Measurements from ENCODE around the gene SLIT3. TPM values are rescaled to one million over a fixed set of nuclear protein-coding genes. Genes with fewer than 3 reads are reported as not detected.

Gene SLIT3
- total and polyA plus RNA-seq, 9 of the 15 experiments (the other 6 are each of a cell fraction or from before 2014, with no cell fraction given), result 0.01 to 0.04 TPM; not detected in 7

GRCh38 chr5:169219351-169219750 is 81.6 kb downstream of the SLIT3 start:
- Histone ChIP-seq H3K9ac (ENCODE audit: insufficient read depth in 1 of 2, low read depth in 2 of 2, low read length in 2 of 2) (no peak overlapping the region), H4K20me1 (replicated peaks; ENCODE audit: control insufficient read depth, insufficient read depth, low read length) (no peaks in the 10 kb centered on the region), H3K27me3 (ENCODE audit: control insufficient read depth in 2 of 2, insufficient read depth in 2 of 2, low read length in 2 of 2) (peaks cover 0 to 3% of the 10 kb centered on the region in 2 experiments; a peak in 2 of 5 replicates), H3K4me1 (replicated peaks in 1 of 2; ENCODE audit: control insufficient read depth in 2 of 2, insufficient read depth in 2 of 2, low read length in 2 of 2) (no peaks in the 10 kb centered on the region), H3K4me2 (ENCODE audit: insufficient read depth, low read length) (no peak overlapping the region), H3K9me3 (replicated peaks; ENCODE audit: control insufficient read depth, insufficient read depth, low read depth, low read length) (no peaks in the 10 kb centered on the region), H3K9me1 (ENCODE audit: control insufficient read depth, insufficient read depth, low read length) (no peaks in the 10 kb centered on the region), H3K36me3 (ENCODE audit: control insufficient read depth, insufficient read depth, low read length) (no peaks in the 10 kb centered on the region), H3K27ac (ENCODE audit: extremely low read depth, low read depth, low read length) (no peak overlapping the region), H2AFZ (ENCODE audit: low read depth, low read length) (no peak overlapping the region), H3K79me2 (ENCODE audit: control insufficient read depth, insufficient read depth, low read length) (no peaks in the 10 kb centered on the region), H3K4me3 (no peak overlapping the region)
- ChIA-PET POLR2A (interaction anchor here (0.6 kb wide), 1 partner anchor 24 kb away, joined by 3 read pairs; no protein-coding TSS in a partner anchor), CTCF (ENCODE audit: low intra/inter-chr PET ratio) (no interaction called here)
- intact Hi-C loops (cut with micrococcal nuclease) (no loop called here), in situ Hi-C loops (cut with MboI) (no loop called here)
- DNase-seq (ENCODE audit: extremely low read depth in 1 of 4, low spot score in 3 of 4), result no peak
- FAIRE-seq, result no peak
- no TSS peak for BruUV-seq (replicated peaks)
- no peak for ATAC-seq
- 0% methylated on average over 5 of the region's 5 CpGs for WGBS (ENCODE audit: insufficient coverage, low coverage, missing lambda C conversion rate)
- TF ChIP-seq KLF16 (IDR thresholded peaks at IDR 0.05), result no peak
- TF ChIP-seq MEF2A (IDR thresholded peaks at IDR 0.05; ENCODE audit: control insufficient read depth, low read depth, low read length), result no peak
- TF ChIP-seq NELFE (IDR thresholded peaks at IDR 0.05; ENCODE audit: insufficient read depth, insufficient read length), result no peak
- no peak for TF ChIP-seq PTRF (tag; IDR thresholded peaks at IDR 0.05)
- TF ChIP-seq KHSRP (IDR thresholded peaks at IDR 0.05), result no peak
- no peak for TF ChIP-seq CEBPB (tag; IDR thresholded peaks at IDR 0.05)
- TF ChIP-seq RNF219 (CRISPR knock-in tag; IDR thresholded peaks at IDR 0.05), result no peak
- no peak for TF ChIP-seq NFYB (IDR thresholded peaks at IDR 0.05; ENCODE audit: extremely low read depth, insufficient read length)
- no peak for TF ChIP-seq ZNF407 (IDR thresholded peaks at IDR 0.05; ENCODE audit: low read depth)
- no peak for TF ChIP-seq TAF1 (IDR thresholded peaks at IDR 0.05; ENCODE audit: control insufficient read depth, extremely low read depth, insufficient read depth, low read length, severe bottlenecking)
- TF ChIP-seq TCF15 (CRISPR knock-in tag; IDR thresholded peaks at IDR 0.05), result no peak
- TF ChIP-seq ZNF184 (CRISPR knock-in tag; IDR thresholded peaks at IDR 0.05), result no peak
- no peak for TF ChIP-seq FOXJ3 (CRISPR knock-in tag; IDR thresholded peaks at IDR 0.05)
- TF ChIP-seq NUFIP1 (IDR thresholded peaks at IDR 0.05; ENCODE audit: partially characterized antibody), result no peak
